ENCODE data around the gene PRPF8. TPM values are rescaled to one million over a fixed set of nuclear protein-coding genes. Genes with fewer than 3 reads are reported as not detected.

PRPF8 gene
- total and polyA plus RNA-seq, 10 of the 15 experiments (the other 5 are each of a cell fraction or from before 2014, with no cell fraction given) = 77.2 to 337 (median 162) TPM

DNA sequence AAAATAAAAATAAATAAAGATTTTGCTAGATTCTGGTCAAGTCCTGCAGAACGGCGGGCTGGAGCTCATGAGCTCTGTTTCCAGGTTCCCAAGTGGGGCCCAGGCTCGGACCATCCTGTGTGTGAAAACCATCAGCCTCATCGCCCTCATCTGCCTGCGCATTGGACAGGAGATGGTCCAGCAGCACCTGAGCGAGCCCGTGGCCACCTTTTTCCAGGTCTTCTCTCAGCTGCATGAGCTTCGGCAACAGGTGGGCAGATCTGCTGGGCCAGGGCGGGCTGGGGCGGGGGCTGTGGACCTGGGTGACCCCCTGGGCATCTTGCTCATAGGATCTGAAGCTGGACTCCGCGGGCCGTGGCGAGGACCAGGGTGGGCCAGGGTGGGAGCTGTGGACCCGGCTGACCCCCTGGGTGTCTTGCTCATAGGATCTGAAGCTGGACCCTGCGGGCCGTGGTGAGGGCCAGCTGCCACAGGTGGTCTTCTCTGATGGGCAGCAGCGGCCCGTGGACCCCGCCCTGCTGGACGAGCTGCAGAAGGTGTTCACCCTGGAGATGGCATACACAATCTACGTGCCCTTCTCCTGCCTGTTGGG lies 47.7 kb upstream of the PRPF8 start:
- no peak overlapping the region for H3K9ac ChIP-seq (ENCODE audit: control insufficient read depth, insufficient read depth, low read length)
- H3K4me2 ChIP-seq (ENCODE audit: control insufficient read depth, insufficient read depth) = no peak overlapping the region
- no peaks in the 10 kb centered on the region for H3K9me3 ChIP-seq (replicated peaks; ENCODE audit: control insufficient read depth, insufficient read depth, low read length)
- H3K4me1 ChIP-seq (ENCODE audit: control insufficient read depth, insufficient read depth, low read length) = peaks cover 21% of the 10 kb centered on the region
- TF ChIP-seq RAD51 (IDR thresholded peaks at IDR 0.05) (no peak), SMC3 (IDR thresholded peaks at IDR 0.05; ENCODE audit: borderline replicate concordance, low read length) (no peak), SIX5 (IDR thresholded peaks at IDR 0.05; ENCODE audit: low read depth, low read length, severe bottlenecking) (no peak), FOXK2 (IDR thresholded peaks at IDR 0.05) (no peak), CHD2 (IDR thresholded peaks at IDR 0.05; ENCODE audit: borderline replicate concordance, low read depth, low read length) (no peak), MEF2A (IDR thresholded peaks at IDR 0.05; ENCODE audit: insufficient read depth, low read depth, low read length) (no peak), SIN3A (IDR thresholded peaks at IDR 0.05; ENCODE audit: low read depth, low read length) (no peak)
- TF ChIP-seq, protein P1, sequence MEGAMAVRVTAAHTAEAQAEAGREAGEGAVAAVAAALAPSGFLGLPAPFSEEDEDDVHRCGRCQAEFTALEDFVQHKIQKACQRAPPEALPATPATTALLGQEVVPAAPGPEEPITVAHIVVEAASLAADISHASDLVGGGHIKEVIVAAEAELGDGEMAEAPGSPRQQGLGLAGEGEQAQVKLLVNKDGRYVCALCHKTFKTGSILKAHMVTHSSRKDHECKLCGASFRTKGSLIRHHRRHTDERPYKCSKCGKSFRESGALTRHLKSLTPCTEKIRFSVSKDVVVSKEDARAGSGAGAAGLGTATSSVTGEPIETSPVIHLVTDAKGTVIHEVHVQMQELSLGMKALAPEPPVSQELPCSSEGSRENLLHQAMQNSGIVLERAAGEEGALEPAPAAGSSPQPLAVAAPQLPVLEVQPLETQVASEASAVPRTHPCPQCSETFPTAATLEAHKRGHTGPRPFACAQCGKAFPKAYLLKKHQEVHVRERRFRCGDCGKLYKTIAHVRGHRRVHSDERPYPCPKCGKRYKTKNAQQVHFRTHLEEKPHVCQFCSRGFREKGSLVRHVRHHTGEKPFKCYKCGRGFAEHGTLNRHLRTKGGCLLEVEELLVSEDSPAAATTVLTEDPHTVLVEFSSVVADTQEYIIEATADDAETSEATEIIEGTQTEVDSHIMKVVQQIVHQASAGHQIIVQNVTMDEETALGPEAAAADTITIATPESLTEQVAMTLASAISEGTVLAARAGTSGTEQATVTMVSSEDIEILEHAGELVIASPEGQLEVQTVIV (IDR thresholded peaks at IDR 0.05; ENCODE audit: borderline replicate concordance, partially characterized antibody) = no peak
- TF ChIP-seq, protein P2, sequence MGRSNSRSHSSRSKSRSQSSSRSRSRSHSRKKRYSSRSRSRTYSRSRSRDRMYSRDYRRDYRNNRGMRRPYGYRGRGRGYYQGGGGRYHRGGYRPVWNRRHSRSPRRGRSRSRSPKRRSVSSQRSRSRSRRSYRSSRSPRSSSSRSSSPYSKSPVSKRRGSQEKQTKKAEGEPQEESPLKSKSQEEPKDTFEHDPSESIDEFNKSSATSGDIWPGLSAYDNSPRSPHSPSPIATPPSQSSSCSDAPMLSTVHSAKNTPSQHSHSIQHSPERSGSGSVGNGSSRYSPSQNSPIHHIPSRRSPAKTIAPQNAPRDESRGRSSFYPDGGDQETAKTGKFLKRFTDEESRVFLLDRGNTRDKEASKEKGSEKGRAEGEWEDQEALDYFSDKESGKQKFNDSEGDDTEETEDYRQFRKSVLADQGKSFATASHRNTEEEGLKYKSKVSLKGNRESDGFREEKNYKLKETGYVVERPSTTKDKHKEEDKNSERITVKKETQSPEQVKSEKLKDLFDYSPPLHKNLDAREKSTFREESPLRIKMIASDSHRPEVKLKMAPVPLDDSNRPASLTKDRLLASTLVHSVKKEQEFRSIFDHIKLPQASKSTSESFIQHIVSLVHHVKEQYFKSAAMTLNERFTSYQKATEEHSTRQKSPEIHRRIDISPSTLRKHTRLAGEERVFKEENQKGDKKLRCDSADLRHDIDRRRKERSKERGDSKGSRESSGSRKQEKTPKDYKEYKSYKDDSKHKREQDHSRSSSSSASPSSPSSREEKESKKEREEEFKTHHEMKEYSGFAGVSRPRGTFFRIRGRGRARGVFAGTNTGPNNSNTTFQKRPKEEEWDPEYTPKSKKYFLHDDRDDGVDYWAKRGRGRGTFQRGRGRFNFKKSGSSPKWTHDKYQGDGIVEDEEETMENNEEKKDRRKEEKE (IDR thresholded peaks at IDR 0.05) = no peak
- TF ChIP-seq, protein P3, sequence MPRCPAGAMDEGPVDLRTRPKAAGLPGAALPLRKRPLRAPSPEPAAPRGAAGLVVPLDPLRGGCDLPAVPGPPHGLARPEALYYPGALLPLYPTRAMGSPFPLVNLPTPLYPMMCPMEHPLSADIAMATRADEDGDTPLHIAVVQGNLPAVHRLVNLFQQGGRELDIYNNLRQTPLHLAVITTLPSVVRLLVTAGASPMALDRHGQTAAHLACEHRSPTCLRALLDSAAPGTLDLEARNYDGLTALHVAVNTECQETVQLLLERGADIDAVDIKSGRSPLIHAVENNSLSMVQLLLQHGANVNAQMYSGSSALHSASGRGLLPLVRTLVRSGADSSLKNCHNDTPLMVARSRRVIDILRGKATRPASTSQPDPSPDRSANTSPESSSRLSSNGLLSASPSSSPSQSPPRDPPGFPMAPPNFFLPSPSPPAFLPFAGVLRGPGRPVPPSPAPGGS (IDR thresholded peaks at IDR 0.05; ENCODE audit: borderline replicate concordance, insufficient read depth, low read depth, low read length, poor library complexity, severe bottlenecking) = no peak
- in situ Hi-C loops (cut with MboI) = no loop called here
- ChIA-PET SMC1A (ENCODE audit: uncharacterized antibody, unreplicated experiment) (interaction anchor here (0.9 to 1.4 kb wide), 2 partner anchors 10 to 132 kb away, joined by 3 read pairs; no protein-coding TSS in a partner anchor), POLR2A (interaction anchor here (0.7 to 1.1 kb wide), 2 partner anchors 15 to 37 kb away, joined by 3 read pairs; no protein-coding TSS in a partner anchor), CTCF (no interaction called here), RAD21 (ENCODE audit: unreplicated experiment) (interaction anchor here (0.6 to 1.5 kb wide), 2 partner anchors 11 to 91 kb away, joined by 3 to 5 read pairs; no protein-coding TSS in a partner anchor)
- BruUV-seq (replicated peaks) = no TSS peak
- intact Hi-C loops (cut with micrococcal nuclease; ENCODE audit: unreplicated experiment) = no loop called here
- no peaks in the 10 kb centered on the region for H4K20me1 ChIP-seq (ENCODE audit: control insufficient read depth, insufficient read depth)
- H3K36me3 ChIP-seq (ENCODE audit: control insufficient read depth in 2 of 2, insufficient read depth in 2 of 2, low read length in 1 of 2) = peaks cover 0 to 3% of the 10 kb centered on the region in 2 experiments; a peak in 2 of 4 replicates
- no peak for FAIRE-seq
- no peaks in the 10 kb centered on the region for H3K27me3 ChIP-seq (replicated peaks in 1 of 2; ENCODE audit: control insufficient read depth in 2 of 2, insufficient read depth in 2 of 2, low read length in 1 of 2)
- no peaks in the 10 kb centered on the region for H3K79me2 ChIP-seq (ENCODE audit: control insufficient read depth, insufficient read depth, low read length)
- no peak for DNase-seq (ENCODE audit: low read depth, low spot score)
- no peak for ATAC-seq
- 79% methylated on average over 22 of the region's 22 CpGs for WGBS (ENCODE audit: insufficient coverage, insufficient replicate concordance, low lambda C conversion rate, missing lambda C conversion rate)
- H3K4me3 ChIP-seq = no peak overlapping the region
- H2AFZ ChIP-seq (ENCODE audit: control insufficient read depth, low read depth, low read length) = no peak overlapping the region
- no peak overlapping the region for H3K27ac ChIP-seq (ENCODE audit: control insufficient read depth, insufficient read depth)
